Kidney epithelial cell (primary cell): ENCODE measurements around the gene MYDGF. TPM values are rescaled to one million over a fixed set of nuclear protein-coding genes. Genes with fewer than 3 reads are reported as not detected.

Source experiments
- DNase-seq: peaks from one replicate; pipeline ENCODE4 v3.0.0-alpha.2; 2010; ENCODE audit warnings: low read depth
- H3K27me3 ChIP-seq: 2 replicates; pipeline ENCODE4 v1.6.0; 2011; ENCODE audit warnings: low read length; ENCODE audit not compliant: control insufficient read depth, insufficient read depth
- H3K36me3 ChIP-seq: 2 replicates; pipeline ENCODE4 v1.5.1; 2011; ENCODE audit warnings: low read length; ENCODE audit not compliant: control insufficient read depth, insufficient read depth
- H3K4me3 ChIP-seq: 2 replicates; pipeline ENCODE4 v1.5.1; 2011; ENCODE audit warnings: low read depth, mild to moderate bottlenecking, control low read depth, low read length
- CTCF ChIP-seq: IDR thresholded peaks from 2 replicates; pipeline ENCODE4 v1.5.1; 2011; ENCODE audit warnings: mild to moderate bottlenecking, moderate library complexity, low read length, control low read depth, inconsistent platforms; ENCODE audit not compliant: insufficient read depth, poor library complexity, severe bottlenecking
- total RNA-seq: library from RNA; depleted of rRNA; stranded (reverse); fragments of >200 nt; gene quantifications from 2 replicates; pipeline ENCODE4 v1.2.3, GENCODE V29; 2015

Gene MYDGF
- total RNA-seq, 1 donor from 2014 or later, result 173 TPM

- Histone ChIP-seq H3K27me3 (no peaks in the 10 kb centered on the region), H3K4me3 (no peak overlapping the region), H3K36me3 (no peaks in the 10 kb centered on the region)
- TF ChIP-seq CTCF, result no peak
- no peak for DNase-seq
Observed at GRCh38 chr19:4673216-4673615, 3.1 kb upstream of the MYDGF start.

GRCh38 chr19:4671185-4671851, 1.2 kb upstream of the MYDGF start:
- no peaks in the 10 kb centered on the region for H3K27me3 ChIP-seq
- TF ChIP-seq CTCF, result no peak
- no peak overlapping the region for H3K4me3 ChIP-seq
- H3K36me3 ChIP-seq, result no peaks in the 10 kb centered on the region
- peak; percentile 18 for DNase-seq

- Histone ChIP-seq H3K27me3 (no peaks in the 10 kb centered on the region), H3K4me3 (no peak overlapping the region), H3K36me3 (peaks cover 3% of the 10 kb centered on the region)
- no peak for DNase-seq
- no peak for TF ChIP-seq CTCF
Observed at GRCh38 chr19:4664642-4665041, 5.5 kb downstream of the MYDGF start.

GRCh38 chr19:4662812-4663211, 7.3 kb downstream of the MYDGF start:
- no peak for TF ChIP-seq CTCF
- Histone ChIP-seq H3K36me3 (peaks cover 8% of the 10 kb centered on the region), H3K4me3 (no peak overlapping the region), H3K27me3 (no peaks in the 10 kb centered on the region)
- no peak for DNase-seq

- Histone ChIP-seq H3K4me3 (no peak overlapping the region), H3K36me3 (peaks cover 8% of the 10 kb centered on the region), H3K27me3 (no peaks in the 10 kb centered on the region)
- TF ChIP-seq CTCF, result no peak
- no peak for DNase-seq
Observed at GRCh38 chr19:4662020-4662695, 8.0 kb downstream of the MYDGF start.

- Histone ChIP-seq H3K4me3 (no peak overlapping the region), H3K27me3 (no peaks in the 10 kb centered on the region), H3K36me3 (peaks cover 8% of the 10 kb centered on the region)
- no peak for TF ChIP-seq CTCF
- no peak for DNase-seq
Observed at GRCh38 chr19:4660993-4661392, 9.1 kb downstream of the MYDGF start.
